ENCODE data around the gene ASB1.

DNA sequence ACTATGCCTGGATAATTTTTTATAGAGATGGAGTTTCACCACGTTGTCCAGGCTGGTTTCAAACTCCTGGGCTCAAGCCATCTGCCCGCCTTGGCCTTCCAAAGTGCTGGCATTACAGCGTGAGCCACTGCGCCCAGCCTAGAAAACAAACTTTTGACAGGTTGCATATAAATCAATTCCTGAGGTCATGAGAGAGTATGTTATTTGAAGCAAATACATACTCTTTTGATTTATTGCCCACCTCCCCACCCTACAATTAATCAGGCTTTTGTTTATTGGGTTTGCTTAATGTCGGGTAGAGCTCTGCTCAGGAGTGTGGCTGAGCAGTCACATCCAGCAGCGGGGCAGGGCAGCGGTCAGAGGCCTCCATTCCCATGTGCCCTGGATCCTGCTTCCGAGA is 37.9 kb upstream of the ASB1 start:
- TF ChIP-seq POLR2AphosphoS5 (IDR thresholded peaks at IDR 0.05; ENCODE audit: low read depth, low read length) (no peak), POLR2A (IDR thresholded peaks at IDR 0.05; ENCODE audit: low read depth, low read length) (no peak), TAF1 (IDR thresholded peaks at IDR 0.05; ENCODE audit: borderline replicate concordance, low read depth, low read length) (no peak)

All from GM12892 (cell line).